ENCODE results near the gene CD52. TPM values are rescaled to one million over a fixed set of nuclear protein-coding genes. Genes with fewer than 3 reads are reported as not detected.
A peak's percentile ranks its signal among the peaks of the same experiment; 100 is the strongest.

Gene CD52
- total RNA-seq, 2 donors from 2014 or later, result 2.7 TPM; not detected in 1

DNA sequence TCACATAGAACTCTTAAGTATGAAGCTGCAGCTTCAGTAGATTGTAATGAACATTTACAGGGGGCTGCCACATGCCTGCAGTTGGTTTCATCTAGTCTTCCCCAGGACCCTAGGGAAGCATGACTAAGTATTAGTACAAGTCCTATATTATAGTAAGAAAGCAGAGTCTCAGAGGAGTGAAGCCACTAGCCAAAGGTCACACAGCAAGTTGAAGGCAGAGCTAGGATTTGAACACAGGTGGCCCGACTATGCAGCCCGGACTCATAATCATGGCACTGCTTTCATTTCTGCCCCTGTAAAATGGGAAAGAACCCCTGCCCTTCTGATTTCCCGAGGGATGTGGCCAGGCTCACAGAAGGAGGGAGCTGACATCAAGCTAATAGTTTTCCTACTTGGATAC is 44.6 kb downstream of the CD52 start:
- DNase-seq (ENCODE audit: low spot score), result no peak
- Histone ChIP-seq H3K36me3 (no peaks in the 10 kb centered on the region), H3K9me3 (no peaks in the 10 kb centered on the region), H3K27me3 (replicated peaks; ENCODE audit: insufficient read depth) (peaks cover 17% of the 10 kb centered on the region), H3K4me1 (ENCODE audit: control insufficient read depth in 1 of 2, low read depth in 2 of 2) (peaks cover 0 to 8% of the 10 kb centered on the region in 2 donors), H3K27ac (no peak overlapping the region), H3K4me3 (no peak overlapping the region)
- TF ChIP-seq, protein P1, sequence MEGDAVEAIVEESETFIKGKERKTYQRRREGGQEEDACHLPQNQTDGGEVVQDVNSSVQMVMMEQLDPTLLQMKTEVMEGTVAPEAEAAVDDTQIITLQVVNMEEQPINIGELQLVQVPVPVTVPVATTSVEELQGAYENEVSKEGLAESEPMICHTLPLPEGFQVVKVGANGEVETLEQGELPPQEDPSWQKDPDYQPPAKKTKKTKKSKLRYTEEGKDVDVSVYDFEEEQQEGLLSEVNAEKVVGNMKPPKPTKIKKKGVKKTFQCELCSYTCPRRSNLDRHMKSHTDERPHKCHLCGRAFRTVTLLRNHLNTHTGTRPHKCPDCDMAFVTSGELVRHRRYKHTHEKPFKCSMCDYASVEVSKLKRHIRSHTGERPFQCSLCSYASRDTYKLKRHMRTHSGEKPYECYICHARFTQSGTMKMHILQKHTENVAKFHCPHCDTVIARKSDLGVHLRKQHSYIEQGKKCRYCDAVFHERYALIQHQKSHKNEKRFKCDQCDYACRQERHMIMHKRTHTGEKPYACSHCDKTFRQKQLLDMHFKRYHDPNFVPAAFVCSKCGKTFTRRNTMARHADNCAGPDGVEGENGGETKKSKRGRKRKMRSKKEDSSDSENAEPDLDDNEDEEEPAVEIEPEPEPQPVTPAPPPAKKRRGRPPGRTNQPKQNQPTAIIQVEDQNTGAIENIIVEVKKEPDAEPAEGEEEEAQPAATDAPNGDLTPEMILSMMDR (IDR thresholded peaks at IDR 0.05), result no peak
- ATAC-seq (ENCODE audit: insufficient number of reproducible peaks, low FRiP score, low read depth), result no peak

DNA sequence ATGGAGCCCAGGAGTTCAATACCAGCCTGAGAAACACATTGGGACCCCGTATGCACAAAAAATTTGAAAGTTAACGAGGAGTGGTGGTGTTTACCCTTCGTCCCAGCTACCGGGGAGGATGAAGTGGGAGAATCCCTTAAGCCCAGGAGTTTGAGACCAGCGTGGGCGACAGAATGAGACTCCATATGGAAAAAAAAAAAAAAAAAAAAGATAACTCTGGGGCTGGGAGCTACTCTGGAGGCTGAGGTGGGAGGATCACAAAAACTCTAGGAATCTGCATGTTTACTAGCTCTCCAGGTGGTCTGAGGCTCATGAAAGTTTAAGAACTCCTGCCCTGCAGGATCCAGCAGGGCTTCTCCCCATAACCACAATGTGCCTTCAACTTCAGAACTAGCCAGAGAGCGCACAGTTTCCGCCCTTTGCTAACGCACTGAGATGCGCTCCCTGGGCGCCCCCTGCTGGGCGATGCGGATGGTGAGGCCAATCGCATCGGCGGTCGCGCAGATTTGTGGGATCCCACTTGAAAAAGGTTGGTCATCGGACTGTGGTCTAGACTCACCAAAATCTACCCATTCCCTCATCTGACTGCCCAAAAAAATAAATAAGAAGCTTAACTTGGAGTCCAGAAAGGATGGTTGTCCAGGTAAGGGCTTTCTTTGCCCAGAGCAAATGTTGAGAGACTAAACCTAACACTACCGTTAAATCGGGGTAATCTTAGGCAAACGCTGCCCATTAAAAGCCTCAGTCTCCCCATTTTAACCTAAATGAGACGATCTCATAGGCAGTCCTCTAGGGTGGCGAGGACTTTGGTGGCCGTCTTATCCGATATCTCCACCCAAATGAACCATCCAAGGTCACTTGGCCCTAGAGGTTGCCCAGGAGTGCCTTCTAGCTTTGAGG is 46.0 kb downstream of the CD52 start:
- ATAC-seq (ENCODE audit: insufficient number of reproducible peaks, low FRiP score, low read depth) (no peak), DNase-seq (ENCODE audit: low spot score) (peak; percentile 19)
- Histone ChIP-seq H3K4me1 (ENCODE audit: control insufficient read depth in 1 of 2, low read depth in 2 of 2) (peaks cover 0 to 8% of the 10 kb centered on the region in 2 donors), H3K27ac (no peak overlapping the region), H3K36me3 (no peaks in the 10 kb centered on the region), H3K27me3 (replicated peaks; ENCODE audit: insufficient read depth) (peaks cover 17% of the 10 kb centered on the region), H3K9me3 (no peaks in the 10 kb centered on the region), H3K4me3 (no peak overlapping the region)
- TF ChIP-seq, protein P1 (IDR thresholded peaks at IDR 0.05), result peak; percentile 74

DNA sequence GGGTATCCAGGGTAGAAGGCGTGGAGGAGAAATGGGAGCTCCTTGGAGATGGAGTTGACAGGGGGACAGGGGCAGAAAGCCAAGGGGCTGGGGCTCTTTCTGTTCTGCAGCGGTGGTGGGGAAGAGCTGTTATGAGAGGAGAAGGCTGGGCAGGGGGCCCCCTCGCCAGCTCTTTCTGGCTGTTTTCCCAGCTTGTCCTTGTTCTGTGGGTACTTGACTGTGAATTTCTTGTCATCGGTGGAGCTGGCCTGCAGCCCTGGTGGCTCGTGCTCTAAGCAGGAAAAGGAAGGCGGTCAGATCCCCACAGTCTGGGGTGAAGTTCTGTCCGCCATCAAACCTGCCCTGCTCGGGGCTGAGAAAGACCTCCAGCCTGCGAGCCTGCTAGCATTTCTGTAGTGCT is 47.2 kb downstream of the CD52 start:
- Histone ChIP-seq H3K4me3 (no peak overlapping the region), H3K27ac (no peak overlapping the region), H3K27me3 (replicated peaks; ENCODE audit: insufficient read depth) (peaks cover 19% of the 10 kb centered on the region), H3K4me1 (ENCODE audit: control insufficient read depth in 1 of 2, low read depth in 2 of 2) (peaks cover 0 to 8% of the 10 kb centered on the region in 2 donors), H3K36me3 (no peaks in the 10 kb centered on the region), H3K9me3 (no peaks in the 10 kb centered on the region)
- TF ChIP-seq, protein P1 (IDR thresholded peaks at IDR 0.05), result no peak
- ATAC-seq (ENCODE audit: insufficient number of reproducible peaks, low FRiP score, low read depth) (no peak), DNase-seq (ENCODE audit: low spot score) (no peak)

DNA sequence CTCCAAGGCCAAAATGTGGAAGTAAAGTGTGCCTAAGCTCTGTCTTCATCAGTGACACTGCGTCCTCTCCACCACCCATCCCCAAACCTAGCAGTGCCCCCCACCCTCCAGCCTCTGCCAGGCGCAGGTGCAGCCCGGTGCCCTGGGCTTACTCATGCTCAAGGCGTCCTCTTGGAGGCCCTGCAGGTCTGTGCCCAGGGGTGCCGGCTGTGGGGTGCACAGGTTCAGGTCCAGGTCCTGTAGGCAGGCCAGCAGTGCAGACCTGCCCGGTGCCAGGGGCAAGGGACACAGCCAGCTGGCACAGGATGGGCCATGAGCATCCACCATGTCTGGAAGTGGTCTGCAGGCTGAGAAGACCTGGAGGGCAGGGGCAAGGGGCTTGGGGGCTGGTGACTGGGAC is 49.7 kb downstream of the CD52 start:
- no peak overlapping the region for H3K27ac ChIP-seq
- peaks cover 3% of the 10 kb centered on the region for H3K27me3 ChIP-seq (replicated peaks; ENCODE audit: insufficient read depth)
- TF ChIP-seq, protein P1 (IDR thresholded peaks at IDR 0.05), result no peak
- H3K9me3 ChIP-seq, result no peaks in the 10 kb centered on the region
- ATAC-seq (ENCODE audit: insufficient number of reproducible peaks, low FRiP score, low read depth) (no peak), DNase-seq (ENCODE audit: low spot score) (no peak)
- H3K36me3 ChIP-seq, result no peaks in the 10 kb centered on the region
- no peak overlapping the region for H3K4me3 ChIP-seq
- H3K4me1 ChIP-seq (ENCODE audit: control insufficient read depth in 1 of 2, low read depth in 2 of 2), result no peaks in the 10 kb centered on the region

DNA sequence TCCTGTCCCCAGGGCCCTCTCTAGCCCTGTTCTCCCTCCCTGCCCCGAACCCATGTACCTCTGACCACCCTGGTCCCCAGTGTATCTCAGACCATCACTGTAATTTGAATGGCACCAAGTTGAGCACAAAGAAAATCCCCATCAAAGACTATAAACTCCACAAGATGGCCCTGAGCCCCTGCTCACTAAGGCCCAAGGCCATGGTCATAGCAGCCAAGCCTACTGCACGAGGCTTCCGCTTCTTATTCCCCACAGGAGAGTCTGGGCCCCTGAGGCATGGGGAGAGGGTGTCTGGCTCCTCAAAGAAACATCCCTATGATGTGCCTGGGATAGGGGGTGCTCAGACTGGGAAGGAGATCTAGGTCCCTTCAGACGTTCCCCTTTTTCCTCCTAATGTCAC is 50.2 kb downstream of the CD52 start:
- ATAC-seq (ENCODE audit: insufficient number of reproducible peaks, low FRiP score, low read depth) (no peak), DNase-seq (ENCODE audit: low spot score) (no peak)
- TF ChIP-seq, protein P1 (IDR thresholded peaks at IDR 0.05), result no peak
- Histone ChIP-seq H3K27ac (no peak overlapping the region), H3K9me3 (no peaks in the 10 kb centered on the region), H3K4me3 (no peak overlapping the region), H3K27me3 (replicated peaks; ENCODE audit: insufficient read depth) (peaks cover 3% of the 10 kb centered on the region), H3K4me1 (ENCODE audit: control insufficient read depth in 1 of 2, low read depth in 2 of 2) (no peaks in the 10 kb centered on the region), H3K36me3 (no peaks in the 10 kb centered on the region)

Data from thoracic aorta (tissue), 2 donors.